ENCODE data around the gene UBE2J2. TPM values are rescaled to one million over a fixed set of nuclear protein-coding genes. Genes with fewer than 3 reads are reported as not detected.

UBE2J2 gene
- total and polyA plus RNA-seq, 2 of the 13 experiments (the other 11 are each of a cell fraction or from before 2014, with no cell fraction given) = 25.4 to 29.4 TPM

- TF ChIP-seq ZNF407 (CRISPR knock-in tag; IDR thresholded peaks at IDR 0.05; ENCODE audit: not compliant biosample characterization) (peak; percentile 37), TAF1 (CRISPR knock-in tag; IDR thresholded peaks at IDR 0.05) (no peak), PHF21A (CRISPR knock-in tag; IDR thresholded peaks at IDR 0.05) (0 out of 2 replicates have a peak, but pooled peaks have one; percentile 44), ZBTB49 (CRISPR knock-in tag; IDR thresholded peaks at IDR 0.05; ENCODE audit: borderline replicate concordance) (no peak), FOXO1 (CRISPR knock-in tag; IDR thresholded peaks at IDR 0.05) (no peak), ZNF878 (CRISPR knock-in tag; IDR thresholded peaks at IDR 0.05) (no peak), ZNF180 (CRISPR knock-in tag; IDR thresholded peaks at IDR 0.05; ENCODE audit: borderline replicate concordance, low read depth) (no peak), HNF4G (IDR thresholded peaks at IDR 0.05; ENCODE audit: borderline replicate concordance, low read depth, low read length) (peak; percentile 11; the same call in 1 of the 2 replicates), HNF4G (CRISPR knock-in tag; IDR thresholded peaks at IDR 0.05; ENCODE audit: borderline replicate concordance, low read depth) (no peak; the same call in 1 of the 2 replicates), ZNF570 (CRISPR knock-in tag; IDR thresholded peaks at IDR 0.05; ENCODE audit: borderline replicate concordance) (no peak), NFKBIZ (CRISPR knock-in tag; IDR thresholded peaks at IDR 0.05) (no peak), HDAC2 (CRISPR knock-in tag; IDR thresholded peaks at IDR 0.05) (peak; percentile 61; the same call in 1 of the 2 replicates), ZNF530 (CRISPR knock-in tag; IDR thresholded peaks at IDR 0.05; ENCODE audit: low read depth) (no peak), ZMAT5 (CRISPR knock-in tag; IDR thresholded peaks at IDR 0.05; ENCODE audit: borderline replicate concordance, low read depth) (no peak), ZNF674 (CRISPR knock-in tag; IDR thresholded peaks at IDR 0.05; ENCODE audit: low read depth) (no peak), ZNF724P (CRISPR knock-in tag; IDR thresholded peaks at IDR 0.05; ENCODE audit: borderline replicate concordance) (0 out of 2 replicates have a peak, but pooled peaks have one; percentile 57), ZNF138 (CRISPR knock-in tag; IDR thresholded peaks at IDR 0.05; ENCODE audit: low read depth) (no peak)
Observed at GRCh38 chr1:1287288-1288110, 13.8 kb upstream of the UBE2J2 start (continued).

Measured in HepG2 (cell line).